HL-60 (cell line): ENCODE measurements around the gene TMOD1.

Source experiments
- CTCF ChIP-seq: IDR thresholded peaks from one replicate; pipeline ENCODE4 v1.5.1; 2011; ENCODE audit warnings: low read length, control low read depth, inconsistent platforms; ENCODE audit not compliant: insufficient read depth
- REST ChIP-seq: IDR thresholded peaks from 2 replicates; pipeline ENCODE4 v1.6.1; 2012; ENCODE audit warnings: low read depth; ENCODE audit not compliant: insufficient replicate concordance

DNA sequence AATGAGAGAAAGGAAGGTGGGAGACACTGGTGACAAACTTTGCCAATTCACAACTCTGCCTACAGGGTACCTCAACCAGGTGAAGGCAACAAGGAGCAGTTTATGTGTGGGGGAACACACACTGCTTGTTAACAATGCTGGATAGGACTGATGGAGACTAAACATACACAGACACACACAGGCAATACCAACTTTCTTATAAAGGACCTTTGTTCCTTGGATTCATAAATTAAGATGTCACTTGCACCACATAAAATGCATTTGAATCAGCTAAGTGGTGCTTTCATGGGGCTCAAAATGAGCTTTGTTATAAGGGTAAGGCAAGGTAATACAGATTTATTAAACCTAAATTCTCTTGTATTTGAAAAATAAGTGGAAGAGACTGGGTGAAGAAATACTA lies 127.7 kb downstream of the TMOD1 start:
- no peak for TF ChIP-seq CTCF
- no peak for TF ChIP-seq REST
